ENCODE data around the gene TMX2.
"Not testable (repeated sequence)": the region's sequence is repeated elsewhere in the genome, so short reads cannot be mapped to it uniquely, and the experiment has no call there.

Gene TMX2

DNA sequence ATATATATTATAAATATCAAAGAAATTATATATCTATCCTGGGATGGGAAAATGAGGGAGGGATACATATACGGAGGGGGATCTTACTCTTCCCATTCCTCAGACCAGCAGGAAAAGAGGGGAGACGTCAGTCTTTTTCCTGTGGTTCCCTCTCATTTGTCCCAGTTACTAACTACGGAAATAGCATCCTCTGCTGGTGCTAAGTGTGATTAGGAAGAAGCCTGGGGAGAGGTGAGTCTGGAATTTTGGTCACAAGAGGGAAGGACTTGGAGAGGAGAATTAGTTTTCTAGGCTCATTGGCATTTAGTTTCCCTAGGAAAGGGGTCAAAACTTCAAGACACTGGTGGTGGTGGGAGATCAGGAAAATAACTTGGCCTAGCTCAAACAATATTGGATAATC is 12.0 kb upstream of the TMX2 start:
- TF ChIP-seq, protein P1, sequence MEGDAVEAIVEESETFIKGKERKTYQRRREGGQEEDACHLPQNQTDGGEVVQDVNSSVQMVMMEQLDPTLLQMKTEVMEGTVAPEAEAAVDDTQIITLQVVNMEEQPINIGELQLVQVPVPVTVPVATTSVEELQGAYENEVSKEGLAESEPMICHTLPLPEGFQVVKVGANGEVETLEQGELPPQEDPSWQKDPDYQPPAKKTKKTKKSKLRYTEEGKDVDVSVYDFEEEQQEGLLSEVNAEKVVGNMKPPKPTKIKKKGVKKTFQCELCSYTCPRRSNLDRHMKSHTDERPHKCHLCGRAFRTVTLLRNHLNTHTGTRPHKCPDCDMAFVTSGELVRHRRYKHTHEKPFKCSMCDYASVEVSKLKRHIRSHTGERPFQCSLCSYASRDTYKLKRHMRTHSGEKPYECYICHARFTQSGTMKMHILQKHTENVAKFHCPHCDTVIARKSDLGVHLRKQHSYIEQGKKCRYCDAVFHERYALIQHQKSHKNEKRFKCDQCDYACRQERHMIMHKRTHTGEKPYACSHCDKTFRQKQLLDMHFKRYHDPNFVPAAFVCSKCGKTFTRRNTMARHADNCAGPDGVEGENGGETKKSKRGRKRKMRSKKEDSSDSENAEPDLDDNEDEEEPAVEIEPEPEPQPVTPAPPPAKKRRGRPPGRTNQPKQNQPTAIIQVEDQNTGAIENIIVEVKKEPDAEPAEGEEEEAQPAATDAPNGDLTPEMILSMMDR (IDR thresholded peaks at IDR 0.05; ENCODE audit: extremely low read depth, missing control alignments), result no peak
- no peak for DNase-seq (ENCODE audit: low spot score)

DNA sequence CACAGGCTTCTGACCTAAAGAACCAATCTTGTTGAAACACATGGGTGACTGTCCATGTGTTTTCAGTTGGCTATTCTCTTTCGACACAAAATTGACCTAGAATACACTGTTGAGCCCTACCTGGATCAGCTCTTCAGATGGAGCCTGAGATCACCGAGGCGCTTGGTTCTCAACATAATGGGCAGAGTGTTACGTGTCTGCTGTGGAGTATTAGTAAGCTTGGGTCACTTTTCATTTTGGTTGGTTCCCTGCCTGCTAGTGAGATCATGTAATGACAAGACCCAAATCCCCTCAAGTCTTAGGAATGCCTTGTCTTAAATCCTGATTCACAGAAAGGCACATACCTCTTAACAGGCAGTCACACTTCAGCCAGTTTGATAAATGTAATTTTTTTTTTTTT is 9.1 kb upstream of the TMX2 start:
- TF ChIP-seq, protein P1 (IDR thresholded peaks at IDR 0.05; ENCODE audit: extremely low read depth, missing control alignments), result no peak
- DNase-seq (ENCODE audit: low spot score), result no peak

DNA sequence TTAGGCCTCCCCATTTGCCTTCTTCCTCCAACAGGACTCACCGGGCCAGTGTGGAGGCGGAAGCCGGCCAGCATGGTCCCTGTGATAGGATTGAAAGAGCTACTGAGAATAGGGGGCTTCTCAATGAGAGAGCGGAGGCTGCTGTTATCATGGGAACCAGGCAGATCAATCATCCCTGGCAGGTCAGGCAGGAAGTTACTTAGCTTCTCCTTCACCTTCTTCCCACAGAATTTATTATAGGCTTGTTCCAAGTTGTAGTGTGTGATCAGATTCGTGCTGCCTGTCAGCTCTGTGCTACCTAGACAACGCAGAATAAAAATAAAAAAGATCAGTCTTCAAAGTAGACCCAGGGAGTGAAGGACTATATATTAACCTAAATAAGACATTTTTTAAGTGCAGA is 7.5 kb upstream of the TMX2 start:
- no peak for DNase-seq (ENCODE audit: low spot score)
- TF ChIP-seq, protein P1 (IDR thresholded peaks at IDR 0.05; ENCODE audit: extremely low read depth, missing control alignments), result no peak

DNA sequence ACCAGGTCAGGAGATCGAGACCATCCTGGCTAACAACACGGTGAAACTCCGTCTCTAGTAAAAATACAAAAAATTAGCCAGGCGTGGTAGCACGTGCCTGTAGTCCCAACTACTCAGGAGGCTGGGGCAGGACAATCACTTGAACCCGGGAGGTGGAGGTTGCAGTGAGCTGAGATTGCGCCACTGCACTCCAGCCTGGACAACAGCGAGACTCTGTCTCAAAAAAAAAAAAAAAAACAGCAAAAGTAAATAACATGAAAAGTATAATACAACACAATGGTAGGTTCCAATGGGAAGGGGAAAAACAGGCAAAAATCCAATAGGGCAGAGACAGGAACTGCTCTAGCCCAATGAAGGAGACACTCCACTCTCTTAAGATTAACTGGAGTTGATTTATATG is 7.0 kb upstream of the TMX2 start:
- DNase-seq (ENCODE audit: low spot score), result not testable (repeated sequence)

DNA sequence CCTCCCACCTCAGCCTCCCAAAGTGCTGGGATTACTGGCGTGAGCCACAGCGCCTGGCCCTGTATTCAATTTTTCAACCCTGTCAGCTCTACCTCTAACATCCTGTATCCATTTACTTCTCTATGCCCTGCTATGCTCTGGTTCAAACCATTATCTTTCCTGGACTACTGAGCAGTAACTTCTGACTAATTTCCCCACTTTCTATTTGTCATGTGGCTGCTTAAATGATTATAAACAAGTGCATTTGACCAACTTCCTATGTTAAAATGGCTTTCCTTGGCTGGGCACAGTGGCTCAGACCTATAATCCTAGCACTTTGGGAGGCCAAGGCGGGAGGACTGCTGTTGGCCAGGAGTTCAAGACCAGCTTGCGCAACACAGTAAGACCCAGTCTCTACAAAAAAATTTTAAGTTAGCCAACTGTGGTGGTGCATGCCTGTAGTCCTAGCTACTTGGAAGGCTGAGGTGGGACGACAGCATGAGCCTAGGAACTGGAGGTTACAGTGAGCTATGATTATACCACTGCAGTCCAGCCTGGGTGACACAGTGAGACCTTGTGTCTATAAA is 2.5 kb upstream of the TMX2 start:
- no peak for DNase-seq (ENCODE audit: low spot score)
- TF ChIP-seq, protein P1 (IDR thresholded peaks at IDR 0.05; ENCODE audit: extremely low read depth, missing control alignments), result no peak

DNA sequence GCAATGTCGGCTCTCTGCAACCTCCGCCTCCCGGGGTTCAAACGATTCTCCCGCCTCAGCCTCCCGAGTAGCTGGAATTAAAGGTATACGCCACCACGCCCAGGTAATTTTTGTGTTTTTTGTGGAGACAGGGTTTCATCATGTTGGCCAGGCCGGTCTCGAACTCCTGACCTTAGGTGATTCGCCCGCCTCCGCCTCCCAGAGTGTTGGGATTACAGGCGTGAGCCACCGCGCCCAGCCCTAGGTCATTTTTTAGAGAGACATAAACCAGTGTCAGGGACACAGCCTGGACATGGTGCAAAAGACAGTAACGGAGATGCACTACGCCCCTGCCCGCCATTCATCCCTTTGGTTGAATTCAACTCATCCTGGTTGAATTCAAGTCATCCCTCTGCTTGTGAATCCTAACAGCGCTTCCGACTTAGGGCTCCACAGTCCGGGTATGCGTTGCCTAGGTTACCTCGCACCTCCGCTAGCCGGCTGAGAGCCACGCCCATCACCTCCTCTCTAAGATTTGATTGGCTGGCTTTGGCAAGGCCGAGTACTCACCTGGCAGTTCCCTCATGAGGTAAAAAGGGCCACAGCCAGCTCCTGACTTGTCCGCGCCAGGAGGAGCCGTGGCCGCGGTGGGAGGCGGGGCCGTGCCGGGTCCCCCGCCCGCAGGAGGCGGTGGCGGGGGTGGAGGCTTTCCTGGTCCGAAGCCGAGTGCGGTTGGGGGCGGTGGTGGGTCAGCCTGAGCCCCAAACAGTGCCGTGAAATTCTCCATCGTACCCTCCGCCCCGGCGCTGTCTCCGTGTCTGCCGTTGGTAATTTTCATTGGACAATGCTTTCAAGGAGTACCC is 758 bp upstream of the TMX2 start, which contains the start of gene MED19:
MED19 (minus strand) TSS at position 802 of the 842 bp plus-strand sequence; CDS start at position 766, 36 bp downstream.
- TF ChIP-seq, protein P1 (IDR thresholded peaks at IDR 0.05; ENCODE audit: extremely low read depth, missing control alignments), result no peak
- peak; percentile 81 for DNase-seq (ENCODE audit: low spot score)

DNA sequence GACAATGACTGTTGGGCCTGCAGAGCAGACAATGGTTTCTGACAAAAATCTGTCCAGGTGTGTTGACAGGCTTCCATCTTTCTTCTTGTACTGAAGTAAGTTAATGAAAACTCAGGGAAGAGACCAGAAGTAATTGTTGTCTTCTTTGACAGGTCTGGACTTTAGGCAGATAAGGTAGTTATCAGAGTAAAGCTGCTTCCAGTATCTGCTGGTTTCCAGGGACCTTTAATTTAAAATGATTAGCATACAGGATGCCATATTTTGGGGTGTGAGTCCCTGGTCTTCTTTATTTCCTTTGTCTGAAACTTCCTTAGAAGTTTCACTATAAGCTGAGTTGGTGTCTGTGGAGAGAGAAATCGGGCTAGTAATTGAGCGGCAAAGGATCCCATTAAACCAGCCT is 1.4 kb downstream of the TMX2 start:
- no peak for DNase-seq (ENCODE audit: low spot score)
- TF ChIP-seq, protein P1 (IDR thresholded peaks at IDR 0.05; ENCODE audit: extremely low read depth, missing control alignments), result no peak

DNA sequence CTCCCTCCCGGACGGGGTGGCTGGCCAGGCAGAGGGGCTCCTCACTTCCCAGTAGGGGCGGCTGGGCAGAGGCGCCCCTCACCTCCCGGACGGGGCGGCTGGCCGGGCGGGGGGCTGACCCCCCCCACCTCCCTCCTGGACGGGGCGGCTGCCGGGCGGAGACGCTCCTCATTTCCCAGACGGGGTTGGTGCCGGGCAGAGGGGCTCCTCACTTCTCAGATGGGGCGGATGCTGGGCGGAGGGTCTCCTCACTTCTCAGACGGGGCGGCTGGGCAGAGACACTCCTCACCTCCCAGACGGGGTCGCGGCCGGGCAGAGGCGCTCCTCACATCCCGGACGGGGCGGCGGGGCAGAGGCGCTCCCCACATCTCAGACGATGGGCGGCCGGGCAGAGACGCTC is 4.3 kb downstream of the TMX2 start:
- DNase-seq (ENCODE audit: low spot score), result not testable (repeated sequence)

Data from GM20000 (cell line).